ENCODE measurements around the gene QSOX1.

Gene QSOX1

GRCh38 chr1:180239145-180240096, 84.8 kb downstream of the QSOX1 start:
- Histone ChIP-seq H3K4me3 (ENCODE audit: low read depth in 1 of 2, low read length in 2 of 2) (no peak overlapping the region), H3K27ac (ENCODE audit: low read length) (no peak overlapping the region), H3K9me3 (ENCODE audit: control insufficient read depth in 1 of 2, low read length in 2 of 2) (no peaks in the 10 kb centered on the region), H3K27me3 (ENCODE audit: low read depth, low read length) (peaks cover 54% of the 10 kb centered on the region), H3K4me1 (ENCODE audit: control insufficient read depth in 1 of 2, insufficient read depth in 2 of 2, low read length in 2 of 2) (peaks cover 0 to 21% of the 10 kb centered on the region in 2 donors), H3K36me3 (ENCODE audit: control insufficient read depth in 1 of 2, insufficient read depth in 2 of 2, low read length in 2 of 2) (no peaks in the 10 kb centered on the region)

- H3K9me3 ChIP-seq (ENCODE audit: control insufficient read depth in 1 of 2, low read length in 2 of 2), result no peaks in the 10 kb centered on the region
- no peak overlapping the region for H3K4me3 ChIP-seq (ENCODE audit: low read depth in 1 of 2, low read length in 2 of 2)
- H3K27me3 ChIP-seq (ENCODE audit: low read depth, low read length), result peaks cover 29% of the 10 kb centered on the region
- H3K4me1 ChIP-seq (ENCODE audit: control insufficient read depth in 1 of 2, insufficient read depth in 2 of 2, low read length in 2 of 2), result no peaks in the 10 kb centered on the region
- no peaks in the 10 kb centered on the region for H3K36me3 ChIP-seq (ENCODE audit: control insufficient read depth in 1 of 2, insufficient read depth in 2 of 2, low read length in 2 of 2)
- no peak overlapping the region for H3K27ac ChIP-seq (ENCODE audit: low read length)
Measured at GRCh38 chr1:180241716-180242544, 87.3 kb downstream of the QSOX1 start.

- Histone ChIP-seq H3K27ac (ENCODE audit: low read length) (no peak overlapping the region), H3K27me3 (ENCODE audit: low read depth, low read length) (peaks cover 12% of the 10 kb centered on the region)
Measured at GRCh38 chr1:180243517-180244221, 89.0 kb downstream of the QSOX1 start.

GRCh38 chr1:180244840-180245239, 90.2 kb downstream of the QSOX1 start:
- Histone ChIP-seq H3K4me3 (ENCODE audit: low read depth in 1 of 2, low read length in 2 of 2) (no peak overlapping the region), H3K27ac (ENCODE audit: low read length) (no peak overlapping the region), H3K9me3 (ENCODE audit: control insufficient read depth in 1 of 2, low read length in 2 of 2) (no peaks in the 10 kb centered on the region), H3K27me3 (ENCODE audit: low read depth, low read length) (peaks cover under 1% of the 10 kb centered on the region), H3K36me3 (ENCODE audit: control insufficient read depth in 1 of 2, insufficient read depth in 2 of 2, low read length in 2 of 2) (no peaks in the 10 kb centered on the region), H3K4me1 (ENCODE audit: control insufficient read depth in 1 of 2, insufficient read depth in 2 of 2, low read length in 2 of 2) (no peaks in the 10 kb centered on the region)

More at GRCh38 chr1:180243517-180244221, 89.0 kb downstream of the QSOX1 start:
- Histone ChIP-seq H3K36me3 (ENCODE audit: control insufficient read depth in 1 of 2, insufficient read depth in 2 of 2, low read length in 2 of 2) (no peaks in the 10 kb centered on the region), H3K4me1 (ENCODE audit: control insufficient read depth in 1 of 2, insufficient read depth in 2 of 2, low read length in 2 of 2) (no peaks in the 10 kb centered on the region), H3K4me3 (ENCODE audit: low read depth in 1 of 2, low read length in 2 of 2) (no peak overlapping the region), H3K9me3 (ENCODE audit: control insufficient read depth in 1 of 2, low read length in 2 of 2) (no peaks in the 10 kb centered on the region)

GRCh38 chr1:180246579-180246978, 91.9 kb downstream of the QSOX1 start:
- H3K4me1 ChIP-seq (ENCODE audit: control insufficient read depth in 1 of 2, insufficient read depth in 2 of 2, low read length in 2 of 2), result no peaks in the 10 kb centered on the region
- no peaks in the 10 kb centered on the region for H3K9me3 ChIP-seq (ENCODE audit: control insufficient read depth in 1 of 2, low read length in 2 of 2)
- no peak overlapping the region for H3K27ac ChIP-seq (ENCODE audit: low read length)
- no peak overlapping the region for H3K4me3 ChIP-seq (ENCODE audit: low read depth in 1 of 2, low read length in 2 of 2)
- H3K36me3 ChIP-seq (ENCODE audit: control insufficient read depth in 1 of 2, insufficient read depth in 2 of 2, low read length in 2 of 2), result no peaks in the 10 kb centered on the region
- no peaks in the 10 kb centered on the region for H3K27me3 ChIP-seq (ENCODE audit: low read depth, low read length)

- Histone ChIP-seq H3K4me1 (ENCODE audit: control insufficient read depth in 1 of 2, insufficient read depth in 2 of 2, low read length in 2 of 2) (no peaks in the 10 kb centered on the region), H3K36me3 (ENCODE audit: control insufficient read depth in 1 of 2, insufficient read depth in 2 of 2, low read length in 2 of 2) (no peaks in the 10 kb centered on the region), H3K4me3 (ENCODE audit: low read depth in 1 of 2, low read length in 2 of 2) (no peak overlapping the region), H3K27ac (ENCODE audit: low read length) (no peak overlapping the region), H3K9me3 (ENCODE audit: control insufficient read depth in 1 of 2, low read length in 2 of 2) (no peaks in the 10 kb centered on the region), H3K27me3 (ENCODE audit: low read depth, low read length) (no peaks in the 10 kb centered on the region)
Measured at GRCh38 chr1:180247061-180247460, 92.4 kb downstream of the QSOX1 start.

GRCh38 chr1:180247580-180247979, 92.9 kb downstream of the QSOX1 start:
- Histone ChIP-seq H3K27me3 (ENCODE audit: low read depth, low read length) (no peaks in the 10 kb centered on the region), H3K36me3 (ENCODE audit: control insufficient read depth in 1 of 2, insufficient read depth in 2 of 2, low read length in 2 of 2) (no peaks in the 10 kb centered on the region), H3K27ac (ENCODE audit: low read length) (no peak overlapping the region)

GRCh38 chr1:180248176-180248575, 93.5 kb downstream of the QSOX1 start:
- Histone ChIP-seq H3K36me3 (ENCODE audit: control insufficient read depth in 1 of 2, insufficient read depth in 2 of 2, low read length in 2 of 2) (no peaks in the 10 kb centered on the region), H3K4me3 (ENCODE audit: low read depth in 1 of 2, low read length in 2 of 2) (no peak overlapping the region), H3K4me1 (ENCODE audit: control insufficient read depth in 1 of 2, insufficient read depth in 2 of 2, low read length in 2 of 2) (no peaks in the 10 kb centered on the region), H3K9me3 (ENCODE audit: control insufficient read depth in 1 of 2, low read length in 2 of 2) (no peaks in the 10 kb centered on the region), H3K27ac (ENCODE audit: low read length) (no peak overlapping the region), H3K27me3 (ENCODE audit: low read depth, low read length) (no peaks in the 10 kb centered on the region)

More at GRCh38 chr1:180247580-180247979, 92.9 kb downstream of the QSOX1 start:
- no peaks in the 10 kb centered on the region for H3K9me3 ChIP-seq (ENCODE audit: control insufficient read depth in 1 of 2, low read length in 2 of 2)
- H3K4me3 ChIP-seq (ENCODE audit: low read depth in 1 of 2, low read length in 2 of 2), result no peak overlapping the region
- no peaks in the 10 kb centered on the region for H3K4me1 ChIP-seq (ENCODE audit: control insufficient read depth in 1 of 2, insufficient read depth in 2 of 2, low read length in 2 of 2)

GRCh38 chr1:180248731-180249681, 94.3 kb downstream of the QSOX1 start:
- no peaks in the 10 kb centered on the region for H3K4me1 ChIP-seq (ENCODE audit: control insufficient read depth in 1 of 2, insufficient read depth in 2 of 2, low read length in 2 of 2)
- H3K9me3 ChIP-seq (ENCODE audit: control insufficient read depth in 1 of 2, low read length in 2 of 2), result no peaks in the 10 kb centered on the region
- no peak overlapping the region for H3K27ac ChIP-seq (ENCODE audit: low read length)
- peaks cover 4% of the 10 kb centered on the region for H3K27me3 ChIP-seq (ENCODE audit: low read depth, low read length)
- no peaks in the 10 kb centered on the region for H3K36me3 ChIP-seq (ENCODE audit: control insufficient read depth in 1 of 2, insufficient read depth in 2 of 2, low read length in 2 of 2)
- H3K4me3 ChIP-seq (ENCODE audit: low read depth in 1 of 2, low read length in 2 of 2), result no peak overlapping the region

GRCh38 chr1:180249725-180250498, 95.2 kb downstream of the QSOX1 start:
- Histone ChIP-seq H3K27ac (ENCODE audit: low read length) (no peak overlapping the region), H3K36me3 (ENCODE audit: control insufficient read depth in 1 of 2, insufficient read depth in 2 of 2, low read length in 2 of 2) (no peaks in the 10 kb centered on the region), H3K27me3 (ENCODE audit: low read depth, low read length) (peaks cover 4% of the 10 kb centered on the region), H3K4me3 (ENCODE audit: low read depth in 1 of 2, low read length in 2 of 2) (no peak overlapping the region), H3K9me3 (ENCODE audit: control insufficient read depth in 1 of 2, low read length in 2 of 2) (no peaks in the 10 kb centered on the region), H3K4me1 (ENCODE audit: control insufficient read depth in 1 of 2, insufficient read depth in 2 of 2, low read length in 2 of 2) (no peaks in the 10 kb centered on the region)
